ENCODE measurements around the gene PITRM1.
A peak's percentile ranks its signal among the peaks of the same experiment; 100 is the strongest.

The PITRM1 gene

DNA sequence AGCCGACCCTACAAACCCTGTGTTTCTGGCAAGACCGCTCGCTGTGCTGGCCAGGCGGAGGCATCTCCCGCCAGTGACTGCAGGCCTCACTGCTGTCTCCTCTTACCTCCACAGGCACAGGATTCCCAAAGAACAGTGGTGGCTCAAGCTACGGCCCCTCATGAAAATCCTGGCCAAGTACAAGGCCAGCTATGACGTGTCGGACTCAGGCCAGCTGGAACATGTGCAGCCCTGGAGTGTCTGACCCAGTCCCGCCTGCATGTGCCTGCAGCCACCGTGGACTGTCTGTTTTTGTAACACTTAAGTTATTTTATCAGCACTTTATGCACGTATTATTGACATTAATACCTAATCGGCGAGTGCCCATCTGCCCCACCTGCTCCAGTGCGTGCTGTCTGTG is 36.2 kb downstream of the PITRM1 start:
- DNase-seq: no peak

DNA sequence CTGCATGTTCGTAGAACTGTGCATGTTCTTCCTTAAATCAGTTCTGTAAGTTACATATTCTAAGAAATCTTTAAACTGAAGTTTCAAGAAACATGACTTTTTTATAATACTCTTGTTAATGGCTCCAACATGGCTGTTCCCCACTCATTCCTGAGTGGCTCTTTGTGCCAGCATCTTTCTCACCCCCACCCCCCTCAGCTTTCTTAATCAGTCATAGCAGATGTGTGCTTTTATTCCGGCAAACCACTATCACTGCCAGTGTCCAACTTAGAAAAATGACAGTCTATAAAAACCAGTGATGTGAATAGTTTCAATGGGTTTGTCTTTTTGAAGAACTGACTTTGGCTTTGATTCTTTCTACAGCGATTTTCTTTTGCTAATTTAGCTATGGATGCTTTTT is 37.6 kb downstream of the PITRM1 start:
- DNase-seq: no peak

DNA sequence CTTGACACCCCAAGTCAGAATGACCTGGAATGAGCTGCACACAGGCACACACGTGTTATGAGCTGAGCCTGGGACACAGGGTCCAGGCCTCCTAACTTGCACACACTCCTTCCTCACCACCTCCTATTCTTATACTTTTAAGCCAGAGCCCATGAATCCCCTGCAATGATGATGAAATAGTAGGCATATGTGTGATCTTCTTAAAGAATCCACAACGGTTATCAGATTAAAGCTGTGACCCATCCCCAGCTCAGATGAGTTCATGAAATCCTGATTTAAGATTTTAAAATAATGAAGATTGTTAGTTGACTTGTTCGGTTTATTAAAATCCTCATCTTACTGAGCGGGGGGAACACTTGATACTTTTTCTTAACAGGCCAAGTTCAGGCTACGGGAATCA is 38.6 kb downstream of the PITRM1 start:
- DNase-seq: no peak

DNA sequence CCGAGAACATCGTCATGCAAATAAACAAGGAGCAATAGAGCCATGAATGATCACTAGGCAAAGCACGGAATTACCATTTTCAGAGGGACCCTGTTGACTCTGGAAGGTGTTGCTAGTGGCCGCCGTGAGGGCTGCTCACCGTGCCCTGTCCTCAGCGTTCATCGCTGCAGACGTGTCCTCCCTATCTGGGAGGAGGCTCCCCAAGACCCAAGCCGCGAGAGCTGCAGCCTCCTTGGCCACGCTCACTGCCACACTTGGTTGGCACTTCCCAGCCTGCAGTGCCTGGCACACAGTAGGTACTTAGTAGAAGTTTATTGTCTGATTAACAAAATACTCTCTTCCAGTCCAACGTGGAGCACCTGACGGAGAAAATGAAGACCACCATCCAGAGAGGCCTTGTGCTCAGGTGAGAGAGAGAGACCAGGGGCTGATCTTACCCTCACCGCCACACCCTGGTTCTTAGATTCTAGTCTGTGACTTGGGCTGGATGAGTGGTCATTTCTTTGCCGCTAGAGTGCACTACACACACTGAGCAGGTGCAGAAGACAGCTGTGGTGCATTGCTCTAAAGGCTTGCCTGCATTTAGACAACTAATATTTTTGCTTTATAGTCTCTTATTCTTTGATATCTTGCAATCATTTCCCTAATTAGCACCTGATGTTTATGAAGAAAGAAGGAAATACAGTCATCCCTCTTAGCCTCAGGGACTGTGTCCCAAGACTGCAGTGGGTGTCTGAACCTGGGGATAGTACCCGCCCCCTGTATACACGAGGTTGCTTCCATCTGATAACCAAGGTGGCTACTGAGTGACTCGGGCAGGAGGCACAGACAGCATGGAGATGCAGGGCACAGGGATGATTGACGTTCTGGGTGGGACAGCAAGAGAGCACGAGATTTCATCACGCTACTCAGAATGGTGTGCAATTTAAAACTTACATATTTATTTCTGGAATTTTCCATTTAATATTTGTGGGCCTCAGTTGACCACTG is 40.3 kb downstream of the PITRM1 start:
- no peak for DNase-seq

DNA sequence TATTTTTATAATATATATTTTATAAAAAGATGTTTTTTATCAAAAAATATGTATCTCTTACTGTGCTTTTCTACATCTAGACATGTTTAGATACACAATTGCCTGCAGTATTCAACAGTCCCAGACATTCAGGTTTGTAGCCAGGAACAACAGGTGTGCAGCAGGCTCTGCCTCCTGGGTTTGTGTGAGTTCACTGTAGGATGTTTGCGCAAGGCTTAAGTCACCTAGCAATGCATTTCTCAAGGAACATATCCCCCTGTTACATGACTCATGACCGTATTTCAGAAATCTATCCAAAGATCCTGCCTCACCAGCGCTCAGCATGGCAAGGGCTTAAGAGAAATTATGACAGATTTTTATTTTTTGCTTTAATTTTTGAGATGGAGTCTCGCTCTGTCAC is 41.5 kb downstream of the PITRM1 start:
- DNase-seq: peak; percentile 8

DNA sequence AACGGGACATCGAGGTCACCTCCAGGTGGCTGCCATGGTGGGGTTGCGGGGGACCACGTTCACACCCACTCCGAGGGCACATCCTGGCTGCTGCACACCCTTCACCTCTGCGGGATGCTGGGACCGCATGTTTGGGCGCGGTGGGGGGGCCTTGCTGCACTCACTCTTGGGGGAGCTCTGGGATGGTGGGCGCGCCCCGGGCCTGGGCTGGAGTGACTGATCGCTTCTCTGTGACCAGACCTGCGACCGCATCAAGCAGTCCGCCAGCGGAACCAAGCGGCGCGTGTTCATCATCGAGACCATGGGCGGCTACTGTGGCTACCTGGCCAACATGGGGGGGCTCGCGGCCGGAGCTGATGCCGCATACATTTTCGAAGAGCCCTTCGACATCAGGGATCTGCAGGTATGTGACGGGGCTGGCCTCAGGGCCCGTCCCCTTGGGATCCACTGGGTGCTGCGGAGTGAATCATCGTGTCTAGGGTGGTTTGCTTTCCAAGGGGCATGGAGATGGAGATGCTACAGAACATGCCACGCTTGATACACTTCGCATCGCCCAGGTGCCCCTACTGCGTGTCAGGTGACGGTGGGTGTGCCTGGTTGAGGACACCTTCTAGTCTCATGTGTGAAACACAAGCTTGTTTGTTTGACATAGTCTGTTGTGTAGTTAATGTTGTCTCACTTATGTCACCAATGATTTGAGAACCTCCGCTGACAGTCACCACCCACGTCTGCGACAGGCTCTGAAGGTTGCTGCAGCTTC is 42.8 kb downstream of the PITRM1 start:
- DNase-seq: no peak

DNA sequence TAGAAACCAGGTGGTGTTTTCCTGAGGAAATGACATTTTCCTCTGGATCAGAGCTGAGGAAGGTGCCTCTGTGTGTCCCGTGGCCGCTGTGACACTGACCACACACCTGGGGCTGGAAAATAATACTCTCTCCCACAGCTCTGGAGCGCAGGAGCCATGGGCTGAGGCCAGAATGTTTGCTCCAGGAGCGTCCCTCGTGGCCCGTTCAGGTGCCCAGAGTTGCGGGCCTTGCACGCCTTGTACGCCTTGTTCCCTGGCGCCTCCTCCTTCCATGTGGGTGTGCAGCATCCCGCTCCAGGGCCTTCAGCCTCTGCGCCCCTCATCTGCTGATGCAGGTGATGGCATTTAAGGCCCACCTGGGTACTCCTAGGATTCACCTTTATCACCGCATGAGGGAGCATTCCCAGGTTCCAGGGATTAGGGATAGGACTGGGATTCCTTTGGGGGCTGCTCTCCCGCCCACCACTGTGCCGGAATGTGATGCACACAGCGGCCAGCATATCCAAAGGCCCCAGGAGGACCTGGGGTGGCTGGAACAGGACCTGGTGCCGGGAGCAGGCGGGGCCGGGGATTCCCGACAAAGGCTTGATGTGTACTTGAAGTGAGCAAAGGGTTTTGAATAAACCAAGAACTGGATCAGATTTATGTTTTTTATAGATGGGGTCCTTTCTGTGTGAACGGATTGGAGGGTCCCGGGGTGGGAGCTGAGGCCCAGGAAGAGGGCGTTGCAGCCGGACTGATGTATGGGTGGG is 44.0 kb downstream of the PITRM1 start:
- no peak for DNase-seq

DNA sequence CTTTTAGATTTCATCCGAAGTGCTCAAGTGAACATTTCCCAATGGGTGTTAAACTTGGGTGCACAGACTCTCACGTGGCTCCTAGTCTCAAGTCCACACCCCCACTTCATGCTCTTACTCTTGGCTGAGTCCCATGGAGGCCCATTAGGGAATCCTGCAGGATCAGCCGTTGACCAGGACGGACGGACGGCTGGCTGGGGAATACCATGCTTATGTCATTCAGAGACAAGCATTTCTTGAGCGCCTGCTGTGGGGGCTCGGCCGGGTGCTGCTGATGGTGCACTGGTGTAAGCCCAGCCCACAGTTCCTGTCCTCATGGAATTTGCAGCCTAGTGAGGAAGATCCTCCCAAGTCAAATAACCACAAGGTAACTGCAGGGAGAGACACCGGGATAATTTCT is 44.7 kb downstream of the PITRM1 start:
- no peak for DNase-seq

DNA sequence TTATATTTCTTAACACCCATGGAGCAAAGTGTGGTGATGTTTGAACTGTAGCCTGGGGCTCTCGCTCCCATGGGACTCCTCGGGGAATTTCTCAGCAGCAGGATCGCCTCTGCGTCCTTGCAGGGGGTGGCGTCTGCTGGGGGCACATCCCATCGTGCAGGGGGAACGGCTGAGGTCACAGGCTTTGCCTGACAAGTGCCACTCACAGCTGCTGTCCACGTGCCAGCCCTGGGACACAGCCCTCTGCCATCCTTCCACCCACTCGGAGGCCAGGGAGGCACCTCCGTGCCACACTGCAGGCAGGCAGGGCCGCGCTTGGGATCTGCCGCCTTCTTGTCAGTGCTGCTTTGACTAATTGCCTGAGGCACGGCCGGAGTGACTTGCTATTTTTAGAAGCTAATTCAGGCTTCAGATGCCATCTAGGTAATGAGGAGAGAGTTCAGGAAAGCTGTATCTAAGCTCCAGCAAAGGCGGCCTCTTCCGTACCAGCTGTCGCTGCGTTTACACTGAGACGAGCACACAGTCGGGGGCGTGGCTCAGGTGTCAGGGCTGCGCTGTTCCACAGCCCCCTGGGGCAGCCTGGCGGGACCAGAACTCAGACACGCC is 45.7 kb downstream of the PITRM1 start:
- peak; percentile 46 for DNase-seq

DNA sequence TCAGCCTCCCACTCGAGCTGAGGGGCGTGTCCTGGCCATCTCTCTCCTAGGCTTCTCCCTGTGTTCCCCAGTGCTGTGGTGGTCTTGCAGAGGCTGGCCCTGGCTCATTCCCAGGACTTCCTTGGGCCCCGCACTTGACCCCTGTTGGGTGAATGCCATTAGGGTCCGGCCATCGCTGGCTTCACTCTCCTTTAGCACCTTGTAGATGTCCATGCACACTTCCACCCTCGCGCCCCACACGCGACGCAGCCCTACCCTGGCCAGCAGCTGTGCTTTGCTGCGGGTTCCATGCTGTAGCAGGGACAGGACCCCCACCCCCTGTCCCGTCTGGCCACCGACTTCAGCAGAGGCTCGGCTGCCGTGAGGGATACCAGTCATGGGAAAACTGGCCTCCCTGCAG is 46.3 kb downstream of the PITRM1 start:
- DNase-seq: no peak

DNA sequence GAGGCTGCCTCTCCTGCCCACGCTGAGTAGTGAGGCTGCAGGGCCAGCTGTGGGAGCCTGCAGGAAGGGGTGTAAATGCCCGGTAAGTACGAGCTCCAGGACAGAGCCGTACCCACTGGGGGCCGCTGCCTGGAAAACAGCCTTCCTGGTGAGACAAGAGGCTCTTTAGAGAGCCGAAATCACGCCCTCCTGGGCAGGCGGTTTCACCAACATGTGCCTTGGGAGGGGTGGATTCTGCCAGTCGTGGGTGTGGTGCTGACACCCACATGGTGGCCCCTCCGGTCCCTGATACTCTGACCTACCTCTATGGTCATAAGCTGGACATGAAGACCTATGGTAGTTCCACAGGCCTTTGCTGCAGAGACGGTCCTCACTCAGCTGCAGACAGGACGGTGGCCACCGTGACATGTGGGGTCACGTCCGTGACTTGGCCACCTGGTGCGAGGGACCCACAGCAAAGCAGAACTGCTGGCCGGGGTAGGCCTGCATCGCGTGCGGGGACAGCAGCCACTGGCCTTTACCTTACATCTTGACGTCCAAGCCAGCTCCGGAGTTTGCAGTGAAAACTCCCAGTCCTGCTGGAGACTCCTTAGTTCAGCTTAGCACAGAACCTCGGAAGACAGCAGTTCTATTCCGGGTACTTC is 46.9 kb downstream of the PITRM1 start:
- DNase-seq: no peak

DNA sequence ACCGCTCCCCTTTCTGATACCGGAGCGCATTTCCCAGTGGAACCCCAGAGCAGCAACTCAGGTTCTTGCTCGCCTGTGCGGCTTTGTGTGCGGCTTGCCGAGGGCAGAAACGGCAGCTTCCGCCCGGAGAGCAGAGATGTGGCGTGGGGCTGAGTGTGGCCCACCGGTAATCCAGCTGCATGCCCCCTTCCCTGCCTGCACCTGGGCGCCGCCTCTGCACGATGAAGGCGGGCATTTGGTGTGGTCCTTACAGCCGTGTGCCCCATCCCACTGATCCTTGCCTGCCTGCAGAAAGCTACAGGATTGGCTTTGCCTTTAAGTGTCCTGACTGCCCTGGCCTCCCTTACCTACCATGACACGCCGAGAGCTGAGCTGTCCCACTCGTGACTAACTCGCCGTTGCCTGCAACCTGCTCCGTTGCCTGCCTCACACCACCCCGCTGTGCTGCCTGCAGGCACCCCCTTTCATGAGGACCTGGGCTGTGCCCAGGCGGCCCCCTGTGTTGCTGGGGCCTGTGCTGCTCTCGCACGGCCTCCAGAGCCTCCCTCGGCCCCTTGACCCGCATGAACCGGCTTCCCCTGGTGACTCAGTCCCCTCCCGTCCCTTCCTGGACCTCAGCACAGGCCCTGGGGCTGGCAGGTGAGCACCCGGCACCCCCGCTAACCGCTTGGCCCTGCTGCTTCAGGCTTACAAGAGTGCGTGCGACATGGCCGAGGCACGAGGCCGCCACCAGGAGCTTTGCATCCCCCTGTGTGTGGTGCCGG is 48.0 kb downstream of the PITRM1 start:
- DNase-seq: no peak

DNA sequence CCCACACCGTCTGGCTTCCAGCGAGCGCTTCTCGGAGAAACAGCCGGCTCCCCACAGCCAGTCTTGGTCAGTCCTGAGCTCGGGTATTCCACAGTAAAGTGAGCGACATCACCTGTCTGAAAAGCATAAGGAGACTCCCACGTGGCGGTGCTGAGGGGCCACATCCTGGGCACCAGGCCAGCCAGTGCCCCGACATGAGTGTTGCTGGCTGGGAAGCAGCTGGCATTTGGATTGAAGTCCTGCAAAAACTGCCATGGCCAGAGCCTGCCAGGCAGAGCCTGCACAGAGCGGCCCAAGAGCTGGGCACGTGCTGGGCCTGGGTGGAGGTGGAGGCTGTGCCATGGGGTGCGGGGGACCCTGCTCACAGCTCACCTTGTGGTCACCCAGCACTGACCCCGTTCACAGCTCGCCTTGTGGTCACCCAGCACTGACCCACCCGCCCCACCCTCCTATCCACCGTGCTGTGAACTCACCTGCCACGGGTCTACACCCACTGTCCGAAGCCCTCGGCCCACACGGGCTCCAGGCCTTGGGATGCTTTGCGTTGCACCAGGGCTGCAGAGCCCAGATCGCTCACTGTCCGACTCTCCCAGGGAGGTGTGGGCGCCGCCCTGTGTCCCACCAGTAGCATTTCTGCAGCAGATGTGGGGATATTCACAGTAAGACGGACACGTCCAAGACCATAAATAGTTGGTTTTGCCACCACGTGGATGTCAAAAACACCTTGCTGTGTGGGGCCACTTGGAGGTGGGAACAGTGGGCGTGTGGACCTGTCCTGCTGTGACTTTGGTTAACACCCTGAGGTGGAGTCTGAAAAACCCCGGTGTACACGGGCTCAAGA is 48.8 kb downstream of the PITRM1 start:
- DNase-seq: no peak

DNA sequence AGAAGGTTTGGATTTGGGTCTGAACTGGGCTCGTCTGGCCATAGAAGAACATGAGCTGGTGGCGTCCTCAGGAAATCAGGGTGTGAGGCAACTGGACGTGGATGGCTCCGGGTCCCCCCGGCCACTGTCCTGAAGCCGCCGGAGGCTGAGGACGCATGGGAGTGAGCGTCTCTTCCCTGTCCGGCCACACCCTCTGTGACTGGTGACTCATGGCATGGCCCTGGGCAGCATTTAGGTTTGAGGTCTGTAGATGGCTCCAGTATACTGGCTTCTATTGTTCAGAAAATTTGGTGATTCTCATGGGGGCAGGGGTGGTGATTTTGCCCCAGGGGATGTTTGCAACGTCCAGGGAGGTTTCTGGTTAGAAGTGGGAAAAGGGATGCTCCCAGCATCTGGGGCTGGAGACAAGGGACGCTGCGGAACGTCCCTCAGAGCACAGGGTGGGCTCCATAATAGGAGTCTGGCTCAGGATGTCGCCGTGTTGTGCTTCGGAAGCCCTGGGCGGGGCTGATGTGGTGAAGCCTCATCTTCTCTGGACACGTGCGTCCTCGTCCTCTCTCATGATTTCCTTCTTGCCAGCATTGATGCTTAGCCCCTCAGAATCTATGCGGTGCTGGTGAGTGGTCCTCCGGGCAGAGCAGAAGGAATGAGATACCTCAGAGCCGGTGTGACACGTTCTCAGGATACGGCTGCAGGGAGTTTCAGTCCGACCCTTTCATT is 49.9 kb downstream of the PITRM1 start:
- DNase-seq: no peak

DNA sequence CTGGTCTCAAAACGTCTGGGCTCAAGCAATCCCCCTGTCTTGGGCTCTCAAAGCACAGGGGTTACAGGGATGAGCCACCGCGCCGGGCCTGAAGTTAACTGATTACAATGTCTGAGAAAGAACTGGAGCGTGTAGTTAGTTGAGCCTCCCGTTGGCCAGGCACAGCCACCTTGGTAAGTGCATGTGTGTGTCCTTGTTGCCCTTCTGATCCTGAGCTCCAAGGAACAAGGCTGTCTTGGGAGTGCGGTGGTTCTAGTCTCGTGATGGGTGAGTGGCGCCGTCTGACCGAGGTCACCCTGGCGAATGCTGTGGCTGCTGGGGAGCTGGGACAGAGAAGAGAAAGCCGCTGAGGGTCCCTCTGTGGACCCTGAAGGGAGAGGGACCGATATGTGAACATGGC is 50.5 kb downstream of the PITRM1 start:
- DNase-seq: no peak

DNA sequence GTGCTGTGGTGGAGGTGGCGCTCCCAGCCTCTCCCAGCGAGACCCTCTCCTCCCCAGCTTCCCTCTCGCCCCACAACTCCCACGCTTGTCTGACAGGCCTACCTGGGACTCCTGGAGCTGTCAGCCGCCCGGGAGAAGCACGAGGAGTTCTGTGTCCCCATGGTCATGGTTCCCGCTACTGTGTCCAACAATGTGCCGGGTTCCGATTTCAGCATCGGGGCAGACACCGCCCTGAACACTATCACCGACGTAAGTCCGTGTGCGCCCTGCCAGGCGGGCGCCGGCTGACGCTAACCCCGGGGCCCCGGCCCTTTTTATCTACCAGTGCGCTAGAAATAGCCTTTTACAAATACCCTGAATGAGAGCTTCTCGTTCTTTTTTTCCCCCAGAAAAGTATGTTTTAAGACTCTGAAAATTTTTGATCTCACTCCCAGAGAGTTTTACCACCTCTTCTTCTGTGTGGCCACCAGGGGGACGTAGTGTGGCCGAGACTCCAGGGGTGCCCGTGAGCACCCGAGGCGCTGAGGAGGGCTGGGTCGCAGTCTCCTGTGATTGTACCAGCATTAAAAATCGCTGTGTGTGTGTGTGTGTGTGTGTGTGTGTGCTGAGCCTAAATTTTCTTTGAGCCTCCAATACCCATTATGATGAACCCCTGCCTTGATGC is 52.7 kb downstream of the PITRM1 start:
- DNase-seq: no peak

DNA sequence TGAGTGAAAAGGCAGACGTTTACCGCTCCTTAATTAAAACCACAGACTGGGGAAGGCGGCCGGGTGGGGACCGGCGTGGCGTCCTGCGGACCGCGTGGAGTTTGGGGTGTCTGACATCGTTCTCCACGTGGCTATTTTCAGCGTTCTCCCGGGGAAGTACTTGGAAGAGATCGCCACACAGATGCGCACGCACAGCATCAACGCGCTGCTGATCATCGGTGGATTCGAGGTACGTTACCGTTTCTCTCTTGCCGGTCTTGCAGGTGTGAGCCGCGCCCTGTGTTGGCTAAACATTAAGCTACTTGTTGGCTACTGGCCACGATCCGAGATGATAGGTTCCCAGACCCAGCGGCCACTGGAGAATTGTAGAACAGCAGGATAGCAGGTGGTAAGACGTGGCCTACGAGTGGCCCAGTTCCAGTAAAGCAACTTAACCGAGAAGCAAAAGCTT is 53.9 kb downstream of the PITRM1 start:
- no peak for DNase-seq

DNA sequence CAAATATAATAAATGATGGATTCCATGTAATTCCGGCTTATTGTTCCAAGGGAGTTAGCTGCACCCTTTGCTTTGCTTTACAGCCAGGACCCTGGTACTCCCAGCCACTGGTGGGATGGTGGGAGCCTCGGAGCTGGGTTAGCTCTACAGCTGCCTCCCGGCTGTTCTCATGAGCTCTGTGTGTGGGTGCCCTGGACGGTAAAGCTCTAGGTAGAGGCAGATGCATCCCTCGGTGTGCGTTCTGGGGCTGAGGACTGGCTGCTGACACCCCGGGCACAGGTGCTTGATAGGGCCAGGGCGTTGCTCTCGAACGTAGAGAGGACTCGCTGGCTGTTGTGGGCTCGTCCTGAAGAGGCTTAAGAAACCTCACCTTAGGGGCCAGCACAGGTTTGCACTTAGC is 55.1 kb downstream of the PITRM1 start:
- no peak for DNase-seq

DNA sequence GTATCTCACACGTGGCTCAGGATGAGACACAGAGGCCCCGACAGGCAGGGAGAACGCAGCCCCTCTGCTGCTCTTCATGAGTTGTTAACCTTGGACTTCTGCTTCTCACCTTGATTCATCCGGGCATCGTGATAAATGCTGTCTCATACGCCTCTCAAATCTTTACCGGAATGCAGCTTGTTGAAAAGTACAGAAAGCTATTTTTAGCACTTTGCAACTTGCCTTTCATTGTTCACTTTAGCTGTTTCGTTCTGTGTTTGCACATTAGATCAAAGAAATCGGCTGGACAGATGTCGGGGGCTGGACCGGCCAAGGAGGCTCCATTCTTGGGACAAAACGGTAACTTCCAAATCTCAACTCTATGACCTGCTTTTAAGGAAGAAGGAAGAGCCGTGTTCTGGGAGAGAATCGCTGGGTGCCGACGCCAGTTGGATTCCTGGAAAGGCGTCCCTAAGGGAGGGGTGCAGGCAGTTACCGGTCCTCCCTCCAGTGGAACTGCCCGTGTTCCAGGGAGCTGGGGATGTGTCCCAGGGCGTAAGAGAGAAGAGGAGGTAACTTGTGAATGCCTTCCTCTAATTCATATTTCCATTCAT is 56.0 kb downstream of the PITRM1 start:
- DNase-seq: no peak
